ENCODE measurements around the gene GPR63. TPM values are rescaled to one million over a fixed set of nuclear protein-coding genes. Genes with fewer than 3 reads are reported as not detected.

GPR63 gene
- total and polyA plus RNA-seq, 2 of the 4 experiments (the other 2 are of a cell fraction), result 0.36 to 0.44 TPM

DNA sequence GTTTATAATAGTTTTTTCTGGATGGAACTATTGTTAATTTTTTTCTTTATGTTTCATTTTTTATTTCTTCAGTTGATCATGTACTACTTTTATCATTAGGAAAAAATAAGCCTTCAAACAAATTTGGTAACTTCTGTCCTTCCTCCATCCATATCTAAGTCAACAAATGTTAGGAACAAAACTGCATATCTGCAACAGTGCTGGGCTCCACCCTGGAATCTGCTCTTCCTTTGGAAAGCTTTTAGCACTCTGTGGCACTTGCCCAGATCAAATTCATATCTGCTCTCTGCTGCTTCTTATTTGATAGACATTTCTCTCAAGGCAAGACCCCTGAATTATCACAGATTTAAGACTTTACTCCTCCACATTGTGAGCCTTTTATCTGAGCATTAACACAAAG is 24.3 kb upstream of the GPR63 start:
- H2BK120ac ChIP-seq (ENCODE audit: low read depth, low read length), result no peak overlapping the region
- intact Hi-C loops (cut with micrococcal nuclease) (no loop called here), dilution Hi-C loops (cut with HindIII; ENCODE audit: low sequenced_read_pairs, unreplicated experiment) (no loop called here), in situ Hi-C loops (cut with MboI; ENCODE audit: low sequenced_read_pairs) (no loop called here)
- no TSS peak for BruUV-seq (replicated peaks)
- H3K9ac ChIP-seq (ENCODE audit: low read depth, low read length), result no peak overlapping the region
- no peak overlapping the region for H2AK9ac ChIP-seq (replicated peaks; ENCODE audit: low read depth, low read length, poor library complexity)
- no peak overlapping the region for H3K18ac ChIP-seq (ENCODE audit: low read depth, low read length)
- H3K23ac ChIP-seq (ENCODE audit: low read depth, low read length), result no peak overlapping the region
- no peak overlapping the region for H4K91ac ChIP-seq (ENCODE audit: insufficient read depth, low read depth, low read length)
- no peak overlapping the region for H2BK20ac ChIP-seq (ENCODE audit: low read depth, low read length)
- no peaks in the 10 kb centered on the region for H4K20me1 ChIP-seq (ENCODE audit: insufficient read depth, low read length)
- no peaks in the 10 kb centered on the region for H3K9me3 ChIP-seq (ENCODE audit: control insufficient read depth, insufficient read depth, low read length)
- H3K36me3 ChIP-seq (ENCODE audit: control insufficient read depth, insufficient read depth, low read length), result no peaks in the 10 kb centered on the region
- H4K8ac ChIP-seq (ENCODE audit: low read depth in 2 of 2, low read length in 2 of 2), result no peak overlapping the region
- H2AK5ac ChIP-seq (ENCODE audit: low read depth, low read length), result no peak overlapping the region
- TF ChIP-seq NFE2L2 (IDR thresholded peaks at IDR 0.05; ENCODE audit: low read depth, low read length) (no peak), RCOR1 (IDR thresholded peaks at IDR 0.05; ENCODE audit: insufficient replicate concordance, low read length) (no peak), CHD1 (IDR thresholded peaks at IDR 0.05; ENCODE audit: low read depth, low read length) (no peak), RFX5 (IDR thresholded peaks at IDR 0.05; ENCODE audit: low read depth, low read length) (no peak), MAZ (IDR thresholded peaks at IDR 0.05; ENCODE audit: borderline replicate concordance, low read depth, low read length) (no peak)
- TF ChIP-seq, protein P1, sequence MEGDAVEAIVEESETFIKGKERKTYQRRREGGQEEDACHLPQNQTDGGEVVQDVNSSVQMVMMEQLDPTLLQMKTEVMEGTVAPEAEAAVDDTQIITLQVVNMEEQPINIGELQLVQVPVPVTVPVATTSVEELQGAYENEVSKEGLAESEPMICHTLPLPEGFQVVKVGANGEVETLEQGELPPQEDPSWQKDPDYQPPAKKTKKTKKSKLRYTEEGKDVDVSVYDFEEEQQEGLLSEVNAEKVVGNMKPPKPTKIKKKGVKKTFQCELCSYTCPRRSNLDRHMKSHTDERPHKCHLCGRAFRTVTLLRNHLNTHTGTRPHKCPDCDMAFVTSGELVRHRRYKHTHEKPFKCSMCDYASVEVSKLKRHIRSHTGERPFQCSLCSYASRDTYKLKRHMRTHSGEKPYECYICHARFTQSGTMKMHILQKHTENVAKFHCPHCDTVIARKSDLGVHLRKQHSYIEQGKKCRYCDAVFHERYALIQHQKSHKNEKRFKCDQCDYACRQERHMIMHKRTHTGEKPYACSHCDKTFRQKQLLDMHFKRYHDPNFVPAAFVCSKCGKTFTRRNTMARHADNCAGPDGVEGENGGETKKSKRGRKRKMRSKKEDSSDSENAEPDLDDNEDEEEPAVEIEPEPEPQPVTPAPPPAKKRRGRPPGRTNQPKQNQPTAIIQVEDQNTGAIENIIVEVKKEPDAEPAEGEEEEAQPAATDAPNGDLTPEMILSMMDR (conservative IDR thresholded peaks at IDR 0.05; ENCODE audit: low read depth, low read length), result no peak
- no peak overlapping the region for H2BK15ac ChIP-seq (ENCODE audit: low read depth, low read length)
- ChIA-PET CTCF (no interaction called here), POLR2A (ENCODE audit: unreplicated experiment) (no interaction called here)
- no peaks in the 10 kb centered on the region for H3K79me1 ChIP-seq (ENCODE audit: low read depth in 1 of 2, low read length in 2 of 2)
- no peak overlapping the region for H3K4me3 ChIP-seq (ENCODE audit: insufficient read depth, low read depth, low read length)
- no peak overlapping the region for H3K56ac ChIP-seq (ENCODE audit: extremely low read depth, insufficient read depth, low read length)
- no peak overlapping the region for H3K4me2 ChIP-seq (ENCODE audit: low read depth, low read length)
- peaks cover 10% of the 10 kb centered on the region for H3K27me3 ChIP-seq (ENCODE audit: control insufficient read depth, insufficient read depth, low read length)
- H3K27ac ChIP-seq (ENCODE audit: insufficient read depth, low read length), result no peak overlapping the region
- no peak overlapping the region for H2AFZ ChIP-seq (replicated peaks; ENCODE audit: low read length, poor library complexity)
- DNase-seq (no peak), ATAC-seq (ENCODE audit: low read depth) (no peak)
- no peak overlapping the region for H2BK5ac ChIP-seq (ENCODE audit: low read depth, low read length, poor library complexity, severe bottlenecking)
- H3K9me1 ChIP-seq (ENCODE audit: insufficient read depth, low read length), result no peaks in the 10 kb centered on the region
- H3K4ac ChIP-seq (ENCODE audit: low read depth, low read length), result no peak overlapping the region
- no peak overlapping the region for H3K14ac ChIP-seq (replicated peaks; ENCODE audit: low read depth, low read length)
- H4K5ac ChIP-seq (ENCODE audit: low read depth, low read length), result no peak overlapping the region
- no peaks in the 10 kb centered on the region for H3K4me1 ChIP-seq (ENCODE audit: control insufficient read depth, insufficient read depth, low read length)
